K562 (cell line): Measurements from ENCODE around the gene DPH1. TPM values are rescaled to one million over a fixed set of nuclear protein-coding genes. Genes with fewer than 3 reads are reported as not detected.

Experiments used
- ARHGAP35 ChIP-seq: fragments of 450-650 bp; IDR thresholded peaks from 2 replicates; pipeline ENCODE4 v1.6.1; 2018; ENCODE audit not compliant: partially characterized antibody
- CBX2 ChIP-seq: fragments of 200-600 bp; sonication (generic); IDR thresholded peaks from one replicate; pipeline ENCODE4 v1.6.1; 2012; ENCODE audit warnings: mild to moderate bottlenecking, low read length, inconsistent platforms; ENCODE audit not compliant: insufficient read depth, poor library complexity, severe bottlenecking
- E2F1 ChIP-seq: sonication (generic); formaldehyde crosslinking; IDR thresholded peaks from 2 replicates; pipeline ENCODE4 v1.8.1; 2023; ENCODE audit warnings: mild to moderate bottlenecking, missing genetic modification reagents, moderate library complexity
- EP300 ChIP-seq: IDR thresholded peaks from 2 replicates; pipeline ENCODE4 v1.6.1; 2012; ENCODE audit warnings: low read length, improper control_type of control experiment
- FUS ChIP-seq: fragments of 200-400 bp; formaldehyde crosslinking; optimal IDR thresholded peaks from 2 replicates; pipeline ENCODE3; 2017; ENCODE audit warnings: low read depth, low read length
- GABPA ChIP-seq: fragments of 200-800 bp; sonication (Bioruptor generic); conservative IDR thresholded peaks from 2 replicates; pipeline ENCODE4 v1.6.1; 2016; ENCODE audit warnings: low read depth, missing genetic modification characterization, missing compliant biosample characterization
- GABPB1 ChIP-seq: sonication (generic); formaldehyde crosslinking; IDR thresholded peaks from 2 replicates; pipeline ENCODE4 v1.8.0; 2022; ENCODE audit warnings: mild to moderate bottlenecking, missing genetic modification reagents
- HDAC1 ChIP-seq, 2 experiments: fragments of 450-650 bp; IDR thresholded peaks; 2 replicates each; pipeline ENCODE4 v1.6.1; 2016 to 2017; ENCODE audit warnings: inconsistent platforms in 1 of 2, mild to moderate bottlenecking in 1 of 2, moderate library complexity in 1 of 2
- ILK ChIP-seq: fragments of 450-650 bp; IDR thresholded peaks from 2 replicates; pipeline ENCODE4 v1.6.1; 2016; ENCODE audit warnings: missing genetic modification characterization, low read depth, mild to moderate bottlenecking, missing compliant biosample characterization, moderate library complexity, borderline replicate concordance
- KAT2B ChIP-seq: IDR thresholded peaks from one replicate; pipeline ENCODE4 v1.6.1; 2012; ENCODE audit warnings: low read depth, mild to moderate bottlenecking, control low read depth, inconsistent platforms, low read length, moderate library complexity
- MAZ ChIP-seq, 2 experiments: fragments of 450-650 bp in 1 of 2; sonication (generic) in 1 of 2; formaldehyde crosslinking; IDR thresholded peaks in 1 of 2; conservative IDR thresholded peaks in 1 of 2; 2 replicates each; pipeline versions ENCODE4 v1.4.0 to v1.5.0; 2020; ENCODE audit warnings: mild to moderate bottlenecking in 1 of 2, missing genetic modification reagents in 1 of 2
- MXI1 ChIP-seq: IDR thresholded peaks from 2 replicates; pipeline ENCODE4 v1.6.1; 2011; ENCODE audit warnings: low read depth, mild to moderate bottlenecking, improper control_type of control experiment, low read length
- MYBL2 ChIP-seq, 2 experiments: fragments of 450-650 bp in 1 of 2; sonication (generic) in 1 of 2; formaldehyde crosslinking in 1 of 2; IDR thresholded peaks; 2 replicates each; pipeline versions ENCODE4 v1.6.1 to v1.8.1; 2017 to 2022; ENCODE audit warnings: borderline replicate concordance in 1 of 2, inconsistent platforms in 1 of 2, low read depth in 1 of 2, mild to moderate bottlenecking in 1 of 2, missing genetic modification reagents in 1 of 2, moderate library complexity in 1 of 2
- NBN ChIP-seq: fragments of 450-650 bp; IDR thresholded peaks from 2 replicates; pipeline ENCODE4 v1.6.1; 2016; ENCODE audit warnings: low read depth, mild to moderate bottlenecking
- POLR2AphosphoS2 ChIP-seq: IDR thresholded peaks from 2 replicates; pipeline ENCODE4 v1.6.1; 2012; ENCODE audit warnings: low read length, improper control_type of control experiment
- POLR2AphosphoS5 ChIP-seq: IDR thresholded peaks from 2 replicates; pipeline ENCODE4 v1.6.1; 2011; ENCODE audit warnings: mild to moderate bottlenecking, low read depth, low read length, moderate library complexity; ENCODE audit not compliant: control insufficient read depth, insufficient read depth
- POLR3A ChIP-seq: IDR thresholded peaks from 2 replicates; pipeline ENCODE4 v1.6.1; 2011; ENCODE audit warnings: borderline replicate concordance, mild to moderate bottlenecking, moderate library complexity; ENCODE audit not compliant: insufficient read length, insufficient read depth; ENCODE audit errors: extremely low read depth
- SMAD1 ChIP-seq: fragments of 150-350 bp; IDR thresholded peaks from 2 replicates; pipeline ENCODE4 v1.6.1; 2014; ENCODE audit warnings: low read length, low read depth; ENCODE audit not compliant: partially characterized antibody
- SRSF7 ChIP-seq: fragments of 200-400 bp; formaldehyde crosslinking; optimal IDR thresholded peaks from 2 replicates; pipeline ENCODE3; 2017; ENCODE audit warnings: mild to moderate bottlenecking, low read depth, low read length
- YBX1 ChIP-seq: fragments of 450-650 bp; IDR thresholded peaks from 2 replicates; pipeline ENCODE4 v1.7.1; 2016; ENCODE audit warnings: mild to moderate bottlenecking
- ZBTB7A ChIP-seq: IDR thresholded peaks from 2 replicates; pipeline ENCODE4 v1.6.1; 2011; ENCODE audit warnings: low read depth, mild to moderate bottlenecking, low read length, moderate library complexity, borderline replicate concordance; ENCODE audit not compliant: control insufficient read depth
- ZNF165 ChIP-seq: fragments of 250-450 bp; sonication (Bioruptor Pico); IDR thresholded peaks from 2 replicates; pipeline ENCODE4 v1.4.0; 2020; ENCODE audit warnings: borderline replicate concordance
- ZNF197 ChIP-seq: fragments of 200-800 bp; sonication (Bioruptor generic); IDR thresholded peaks from 2 replicates; pipeline ENCODE4 v1.6.1; 2016; ENCODE audit warnings: low read depth, missing genetic modification characterization, missing compliant biosample characterization
- ZNF282 ChIP-seq: sonication (generic); formaldehyde crosslinking; IDR thresholded peaks from 2 replicates; pipeline ENCODE4 v1.8.1; 2023; ENCODE audit warnings: missing genetic modification reagents
- ZNF41 ChIP-seq: fragments of 250-450 bp; sonication (Bioruptor Pico); conservative IDR thresholded peaks from 2 replicates; pipeline ENCODE4 v1.4.0; 2020; ENCODE audit warnings: mild to moderate bottlenecking
- ZNF668 ChIP-seq: fragments of 250-450 bp; sonication (Bioruptor Pico); IDR thresholded peaks from 2 replicates; pipeline ENCODE4 v1.8.0; 2022; ENCODE audit warnings: mild to moderate bottlenecking, inconsistent platforms
- ZNF766 ChIP-seq: fragments of 200-800 bp; sonication (Bioruptor generic); conservative IDR thresholded peaks from 2 replicates; pipeline ENCODE4 v1.6.1; 2016; ENCODE audit warnings: missing genetic modification characterization, missing compliant biosample characterization
- polyA plus RNA-seq, 8 experiments: library from polyadenylated mRNA; depleted of rRNA in 4 of 8; stranded (reverse) in 5 of 8; unstranded in 3 of 8; fragments of >200 nt; fragmentation: Nextera tagmentation in 2 of 8; fragmentation: Illumina TruSeq in 1 of 8; extraction: Ambion mirVana in 2 of 8; extraction: Trizol in 1 of 8; gene quantifications; 2 replicates each; pipeline versions ENCODE4 v1.2.1 to v1.2.3, GENCODE V29; 2011 to 2014; ENCODE audit warnings: inconsistent platforms in 1 of 8, missing spikeins in 1 of 8
- total RNA-seq, 7 experiments: library from RNA; depleted of rRNA in 6 of 7; stranded (reverse); fragments of >200 nt in 6 of 7; fragmentation: Illumina TruSeq in 2 of 7; extraction: Trizol in 2 of 7; gene quantifications; 2 replicates each; pipeline versions ENCODE4 v1.2.1 to v1.2.3, GENCODE V29; 2011 to 2021; ENCODE audit warnings: low replicate concordance in 1 of 7

The DPH1 gene
- total and polyA plus RNA-seq, 9 of the 15 experiments (the other 6 are each of a cell fraction or from before 2014, with no cell fraction given), result 0.42 to 40.6 (median 20.2) TPM

GRCh38 chr17:2041561-2042389 is 11.8 kb downstream of the DPH1 start, which contains the start of gene OVCA2 (continued):
- TF ChIP-seq ARHGAP35 (no peak), FUS (no peak), MAZ (CRISPR knock-in tag; conservative IDR thresholded peaks at IDR 0.05 in 1 of 2, IDR thresholded peaks at IDR 0.05 in 1 of 2) (peak; percentile 82 to 92; a peak in 3 of 4 replicates), E2F1 (CRISPR knock-in tag) (peak; percentile 66; the same call in 1 of the 2 replicates), ZNF165 (CRISPR knock-in tag) (no peak), ZNF197 (0 out of 2 replicates have a peak, but pooled peaks have one; percentile 56), ZNF766 (CRISPR knock-in tag) (no peak), EP300 (no peak), ZNF282 (CRISPR knock-in tag) (no peak), ZBTB7A (peak; percentile 89; the same call in 1 of the 2 replicates), MXI1 (peak; percentile 94), POLR2AphosphoS2 (0 out of 2 replicates have a peak, but pooled peaks have one; percentile 76), POLR2AphosphoS5 (peak; percentile 74), ILK (no peak), GABPB1 (CRISPR knock-in tag) (peak; percentile 99), POLR3A (no peak), HDAC1 (IDR thresholded peaks at IDR 0.05) (no peak), NBN (no peak), YBX1 (no peak), MYBL2 (IDR thresholded peaks at IDR 0.05; ENCODE audit: low read depth) (no peak), MYBL2 (CRISPR knock-in tag; IDR thresholded peaks at IDR 0.05; ENCODE audit: borderline replicate concordance) (no peak), SMAD1 (peak; percentile 53), ZNF41 (CRISPR knock-in tag) (0 out of 2 replicates have a peak, but pooled peaks have one; percentile 30), CBX2 (no peak), ZNF668 (CRISPR knock-in tag) (no peak), KAT2B (no peak), GABPA (tag) (peak; percentile 99), SRSF7 (no peak)
